ENCODE results near the gene ANKRD13A.
"Not testable (repeated sequence)": the region's sequence is repeated elsewhere in the genome, so short reads cannot be mapped to it uniquely, and the experiment has no call there.

The ANKRD13A gene

GRCh38 chr12:109986236-109986635 lies 13.0 kb upstream of the ANKRD13A start:
- not testable (repeated sequence) for H3K4me1 ChIP-seq (ENCODE audit: control insufficient read depth, insufficient read depth, low read length); H3K9ac ChIP-seq (ENCODE audit: low read depth, low read length); H3K27me3 ChIP-seq (ENCODE audit: control insufficient read depth, insufficient read depth, low read length); H3K27ac ChIP-seq (ENCODE audit: low read depth, low read length); H3K4me3 ChIP-seq (ENCODE audit: low read depth, low read length); H3K9me3 ChIP-seq (ENCODE audit: control insufficient read depth, insufficient read depth, low read length)
- H3K36me3 ChIP-seq (ENCODE audit: control insufficient read depth, insufficient read depth, low read length) = peaks cover 61% of the 10 kb centered on the region

- H3K27ac ChIP-seq (ENCODE audit: low read depth, low read length) = no peak overlapping the region
- no peaks in the 10 kb centered on the region for H3K4me1 ChIP-seq (ENCODE audit: control insufficient read depth, insufficient read depth, low read length)
- H3K27me3 ChIP-seq (ENCODE audit: control insufficient read depth, insufficient read depth, low read length) = no peaks in the 10 kb centered on the region
- peaks cover 54% of the 10 kb centered on the region for H3K36me3 ChIP-seq (ENCODE audit: control insufficient read depth, insufficient read depth, low read length)
- H3K9ac ChIP-seq (ENCODE audit: low read depth, low read length) = no peak overlapping the region
- no peak overlapping the region for H3K4me3 ChIP-seq (ENCODE audit: low read depth, low read length)
- no peaks in the 10 kb centered on the region for H3K9me3 ChIP-seq (ENCODE audit: control insufficient read depth, insufficient read depth, low read length)
Observed at GRCh38 chr12:109987615-109988014, 11.6 kb upstream of the ANKRD13A start.

- H3K4me1 ChIP-seq (ENCODE audit: control insufficient read depth, insufficient read depth, low read length) = no peaks in the 10 kb centered on the region
- no peak overlapping the region for H3K27ac ChIP-seq (ENCODE audit: low read depth, low read length)
- H3K9me3 ChIP-seq (ENCODE audit: control insufficient read depth, insufficient read depth, low read length) = no peaks in the 10 kb centered on the region
- no peak overlapping the region for H3K4me3 ChIP-seq (ENCODE audit: low read depth, low read length)
- H3K9ac ChIP-seq (ENCODE audit: low read depth, low read length) = no peak overlapping the region
- H3K27me3 ChIP-seq (ENCODE audit: control insufficient read depth, insufficient read depth, low read length) = no peaks in the 10 kb centered on the region
- H3K36me3 ChIP-seq (ENCODE audit: control insufficient read depth, insufficient read depth, low read length) = peaks cover 47% of the 10 kb centered on the region
Observed at GRCh38 chr12:109988274-109988673, 11.0 kb upstream of the ANKRD13A start.

- Histone ChIP-seq H3K36me3 (ENCODE audit: control insufficient read depth, insufficient read depth, low read length) (peaks cover 42% of the 10 kb centered on the region), H3K4me1 (ENCODE audit: control insufficient read depth, insufficient read depth, low read length) (no peaks in the 10 kb centered on the region), H3K27ac (ENCODE audit: low read depth, low read length) (no peak overlapping the region), H3K4me3 (ENCODE audit: low read depth, low read length) (no peak overlapping the region), H3K9ac (ENCODE audit: low read depth, low read length) (no peak overlapping the region), H3K9me3 (ENCODE audit: control insufficient read depth, insufficient read depth, low read length) (no peaks in the 10 kb centered on the region), H3K27me3 (ENCODE audit: control insufficient read depth, insufficient read depth, low read length) (no peaks in the 10 kb centered on the region)
Observed at GRCh38 chr12:109988903-109989302, 10.3 kb upstream of the ANKRD13A start.

GRCh38 chr12:109989380-109989779 lies 9.8 kb upstream of the ANKRD13A start:
- no peaks in the 10 kb centered on the region for H3K9me3 ChIP-seq (ENCODE audit: control insufficient read depth, insufficient read depth, low read length)
- no peaks in the 10 kb centered on the region; the same call in 1 of the 2 replicates for H3K4me1 ChIP-seq (ENCODE audit: control insufficient read depth, insufficient read depth, low read length)
- no peaks in the 10 kb centered on the region for H3K27me3 ChIP-seq (ENCODE audit: control insufficient read depth, insufficient read depth, low read length)
- no peak overlapping the region for H3K9ac ChIP-seq (ENCODE audit: low read depth, low read length)
- no peak overlapping the region for H3K27ac ChIP-seq (ENCODE audit: low read depth, low read length)
- no peak overlapping the region for H3K4me3 ChIP-seq (ENCODE audit: low read depth, low read length)
- H3K36me3 ChIP-seq (ENCODE audit: control insufficient read depth, insufficient read depth, low read length) = peaks cover 42% of the 10 kb centered on the region

- H3K27ac ChIP-seq (ENCODE audit: low read depth, low read length) = no peak overlapping the region
- H3K4me3 ChIP-seq (ENCODE audit: low read depth, low read length) = no peak overlapping the region
- peaks cover 32% of the 10 kb centered on the region for H3K36me3 ChIP-seq (ENCODE audit: control insufficient read depth, insufficient read depth, low read length)
- H3K9me3 ChIP-seq (ENCODE audit: control insufficient read depth, insufficient read depth, low read length) = no peaks in the 10 kb centered on the region
- H3K27me3 ChIP-seq (ENCODE audit: control insufficient read depth, insufficient read depth, low read length) = no peaks in the 10 kb centered on the region
- H3K9ac ChIP-seq (ENCODE audit: low read depth, low read length) = no peak overlapping the region
- peaks cover 7% of the 10 kb centered on the region; the same call in 1 of the 2 replicates for H3K4me1 ChIP-seq (ENCODE audit: control insufficient read depth, insufficient read depth, low read length)
Observed at GRCh38 chr12:109991586-109991985, 7.6 kb upstream of the ANKRD13A start.

- H3K9me3 ChIP-seq (ENCODE audit: control insufficient read depth, insufficient read depth, low read length) = no peaks in the 10 kb centered on the region
- no peaks in the 10 kb centered on the region for H3K27me3 ChIP-seq (ENCODE audit: control insufficient read depth, insufficient read depth, low read length)
- no peak overlapping the region for H3K27ac ChIP-seq (ENCODE audit: low read depth, low read length)
- no peak overlapping the region for H3K4me3 ChIP-seq (ENCODE audit: low read depth, low read length)
- H3K9ac ChIP-seq (ENCODE audit: low read depth, low read length) = no peak overlapping the region
- H3K4me1 ChIP-seq (ENCODE audit: control insufficient read depth, insufficient read depth, low read length) = peaks cover 7% of the 10 kb centered on the region; the same call in 1 of the 2 replicates
- peaks cover 24% of the 10 kb centered on the region for H3K36me3 ChIP-seq (ENCODE audit: control insufficient read depth, insufficient read depth, low read length)
Observed at GRCh38 chr12:109993091-109993490, 6.1 kb upstream of the ANKRD13A start.

- no peak overlapping the region for H3K9ac ChIP-seq (ENCODE audit: low read depth, low read length)
- peaks cover 7% of the 10 kb centered on the region; the same call in 1 of the 2 replicates for H3K4me1 ChIP-seq (ENCODE audit: control insufficient read depth, insufficient read depth, low read length)
- no peaks in the 10 kb centered on the region for H3K9me3 ChIP-seq (ENCODE audit: control insufficient read depth, insufficient read depth, low read length)
- peak overlapping the region; percentile 82 for H3K4me3 ChIP-seq (ENCODE audit: low read depth, low read length)
- H3K27me3 ChIP-seq (ENCODE audit: control insufficient read depth, insufficient read depth, low read length) = no peaks in the 10 kb centered on the region
- peaks cover 15% of the 10 kb centered on the region for H3K36me3 ChIP-seq (ENCODE audit: control insufficient read depth, insufficient read depth, low read length)
- no peak overlapping the region for H3K27ac ChIP-seq (ENCODE audit: low read depth, low read length)
Observed at GRCh38 chr12:109994401-109995175, 4.6 kb upstream of the ANKRD13A start.

GRCh38 chr12:109995361-109995685 lies 3.9 kb upstream of the ANKRD13A start:
- Histone ChIP-seq H3K4me3 (ENCODE audit: low read depth, low read length) (peak overlapping the region; percentile 82), H3K9ac (ENCODE audit: low read depth, low read length) (0 out of 2 replicates have a peak overlapping the region, but pooled peaks have one; percentile 38), H3K36me3 (ENCODE audit: control insufficient read depth, insufficient read depth, low read length) (peaks cover 11% of the 10 kb centered on the region), H3K4me1 (ENCODE audit: control insufficient read depth, insufficient read depth, low read length) (peaks cover 13% of the 10 kb centered on the region), H3K27ac (ENCODE audit: low read depth, low read length) (no peak overlapping the region), H3K9me3 (ENCODE audit: control insufficient read depth, insufficient read depth, low read length) (no peaks in the 10 kb centered on the region), H3K27me3 (ENCODE audit: control insufficient read depth, insufficient read depth, low read length) (peaks cover 7% of the 10 kb centered on the region)

GRCh38 chr12:109995686-109996482 lies 3.3 kb upstream of the ANKRD13A start, which contains the start of gene GIT2:
GIT2 (minus strand) TSS chr12:109996368; CDS start chr12:109996224, 144 bp downstream.
- Histone ChIP-seq H3K4me3 (ENCODE audit: low read depth, low read length) (peak within 1 kb of the TSS; percentile 82), H3K9me3 (ENCODE audit: control insufficient read depth, insufficient read depth, low read length) (no peaks in the 10 kb centered on the region), H3K9ac (ENCODE audit: low read depth, low read length) (peak within 1 kb of the TSS; percentile 38; the same call in 1 of the 2 replicates), H3K27me3 (ENCODE audit: control insufficient read depth, insufficient read depth, low read length) (peaks cover 9% of the 10 kb centered on the region), H3K27ac (ENCODE audit: low read depth, low read length) (peak within 1 kb of the TSS; percentile 43), H3K4me1 (ENCODE audit: control insufficient read depth, insufficient read depth, low read length) (peaks cover 14% of the 10 kb centered on the region), H3K36me3 (ENCODE audit: control insufficient read depth, insufficient read depth, low read length) (peaks cover 6% of the 10 kb centered on the region; the same call in 1 of the 2 replicates)

GRCh38 chr12:109996483-109996853 lies 2.8 kb upstream of the ANKRD13A start:
- Histone ChIP-seq H3K9me3 (ENCODE audit: control insufficient read depth, insufficient read depth, low read length) (no peaks in the 10 kb centered on the region), H3K36me3 (ENCODE audit: control insufficient read depth, insufficient read depth, low read length) (peaks cover 4% of the 10 kb centered on the region; the same call in 1 of the 2 replicates), H3K4me3 (ENCODE audit: low read depth, low read length) (peak overlapping the region; percentile 82; the same call in 1 of the 2 replicates), H3K9ac (ENCODE audit: low read depth, low read length) (no peak overlapping the region), H3K4me1 (ENCODE audit: control insufficient read depth, insufficient read depth, low read length) (peaks cover 14% of the 10 kb centered on the region), H3K27me3 (ENCODE audit: control insufficient read depth, insufficient read depth, low read length) (peaks cover 9% of the 10 kb centered on the region), H3K27ac (ENCODE audit: low read depth, low read length) (peak overlapping the region; percentile 43)

Measured in HUES48 (cell line).